ENCODE data around the gene LAMB2.

GRCh38 chr3:49120438-49121131 is 12.3 kb downstream of the LAMB2 start, which contains the start of gene USP19:
- no peak for TF ChIP-seq PATZ1 (CRISPR knock-in tag; IDR thresholded peaks at IDR 0.05; ENCODE audit: borderline replicate concordance)
- peak; percentile 61; the same call in 1 of the 2 replicates for TF ChIP-seq GLIS3 (CRISPR knock-in tag; IDR thresholded peaks at IDR 0.05)
- no peak for TF ChIP-seq ZNF8 (CRISPR knock-in tag; IDR thresholded peaks at IDR 0.05)
